GM13976 (cell line): ENCODE measurements around the gene PPP4R2.

Experiments
- DNase-seq: peaks from one replicate; pipeline ENCODE4 v3.0.0; 2012; ENCODE audit warnings: low spot score
- CTCF ChIP-seq: IDR thresholded peaks from 2 replicates; pipeline ENCODE4 v1.5.1; 2012; ENCODE audit warnings: borderline replicate concordance, mild to moderate bottlenecking; ENCODE audit not compliant: insufficient read depth; ENCODE audit errors: extremely low read depth, missing control alignments, control extremely low read depth
- in situ Hi-C: fragments of 300-500 bp; cut with MboI; formaldehyde crosslinking; loops from one replicate; pipeline ENCODE4 v1.12.0; 2022; ENCODE audit warnings: low sequenced_read_pairs, mixed read lengths, inconsistent platforms; ENCODE audit not compliant: unreplicated experiment

The PPP4R2 gene

GRCh38 chr3:72964633-72965032 lies 32.0 kb upstream of the PPP4R2 start:
- in situ Hi-C loops: no loop called here
- TF ChIP-seq CTCF: no peak
- DNase-seq: no peak

- in situ Hi-C loops: no loop called here
- no peak for DNase-seq
- no peak for TF ChIP-seq CTCF
Measured at GRCh38 chr3:72968266-72968664, 28.3 kb upstream of the PPP4R2 start.

- DNase-seq: no peak
- in situ Hi-C loops: no loop called here
- TF ChIP-seq CTCF: no peak
Measured at GRCh38 chr3:72969766-72970165, 26.8 kb upstream of the PPP4R2 start.

- DNase-seq: no peak
- in situ Hi-C loops: no loop called here
- no peak for TF ChIP-seq CTCF
Measured at GRCh38 chr3:72970942-72971341, 25.7 kb upstream of the PPP4R2 start.

GRCh38 chr3:72972706-72973030 lies 23.9 kb upstream of the PPP4R2 start:
- no peak for TF ChIP-seq CTCF
- DNase-seq: no peak
- in situ Hi-C loops: no loop called here

- no peak for TF ChIP-seq CTCF
- no peak for DNase-seq
- in situ Hi-C loops: no loop called here
Measured at GRCh38 chr3:72973031-72973723, 23.4 kb upstream of the PPP4R2 start.
